8988T (cell line): ENCODE data around the gene HSPB8.

Experiments
- DNase-seq: peaks from one replicate; pipeline ENCODE4 v3.0.0; 2011

The HSPB8 gene

DNA sequence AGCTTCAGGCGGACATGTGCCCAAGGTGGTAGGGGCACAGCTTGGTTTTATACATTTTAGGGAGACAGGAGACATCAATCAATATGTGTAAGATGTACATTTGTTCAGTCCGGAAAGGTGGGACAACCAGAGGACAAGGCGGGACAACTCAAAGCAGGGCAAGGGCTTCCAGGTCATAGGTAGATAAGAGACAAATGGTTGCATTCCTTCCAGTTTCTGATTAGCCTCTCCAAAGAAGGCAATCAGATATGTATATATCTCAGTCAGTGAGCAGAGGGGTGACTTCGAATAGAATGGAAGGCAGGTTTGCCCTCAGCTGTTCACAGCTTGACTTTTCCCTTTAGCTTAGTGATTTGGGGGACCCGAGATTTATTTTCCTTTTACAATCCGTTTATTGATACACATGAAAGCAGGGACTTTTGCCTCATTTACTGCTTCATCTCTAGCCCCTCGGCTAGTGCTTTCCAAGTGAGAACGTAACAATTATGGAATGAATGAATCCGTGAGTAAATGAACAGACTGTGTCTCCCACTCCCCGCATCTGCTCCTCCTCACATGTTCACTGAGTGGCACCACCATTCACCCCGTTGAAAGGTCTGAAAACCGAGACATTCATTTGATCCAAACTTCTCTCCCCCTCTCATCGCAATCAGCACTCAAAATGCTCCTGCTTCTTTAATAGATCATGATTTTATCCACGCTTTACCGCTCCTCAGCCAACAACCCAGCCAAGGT is 6.9 kb upstream of the HSPB8 start:
- no peak for DNase-seq

DNA sequence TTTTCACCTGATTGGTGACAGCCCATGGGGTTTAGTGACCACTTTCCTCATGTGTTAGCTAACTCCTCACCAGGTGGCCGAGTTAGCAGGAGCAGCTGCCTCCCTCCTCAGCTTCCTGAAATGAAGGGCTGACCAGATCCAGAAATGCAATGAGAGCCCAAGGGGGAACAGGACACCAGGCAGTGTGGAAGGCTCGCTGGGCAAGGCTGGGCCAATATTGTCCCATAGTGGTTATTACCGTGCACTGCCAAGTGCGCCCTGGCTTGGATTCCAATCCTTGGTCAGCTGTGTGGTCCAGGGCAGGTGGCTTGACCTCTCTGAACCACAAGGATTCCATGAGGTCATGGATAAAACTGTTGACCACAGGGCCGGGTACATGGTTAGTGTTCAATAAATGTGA is 3.6 kb upstream of the HSPB8 start:
- no peak for DNase-seq

DNA sequence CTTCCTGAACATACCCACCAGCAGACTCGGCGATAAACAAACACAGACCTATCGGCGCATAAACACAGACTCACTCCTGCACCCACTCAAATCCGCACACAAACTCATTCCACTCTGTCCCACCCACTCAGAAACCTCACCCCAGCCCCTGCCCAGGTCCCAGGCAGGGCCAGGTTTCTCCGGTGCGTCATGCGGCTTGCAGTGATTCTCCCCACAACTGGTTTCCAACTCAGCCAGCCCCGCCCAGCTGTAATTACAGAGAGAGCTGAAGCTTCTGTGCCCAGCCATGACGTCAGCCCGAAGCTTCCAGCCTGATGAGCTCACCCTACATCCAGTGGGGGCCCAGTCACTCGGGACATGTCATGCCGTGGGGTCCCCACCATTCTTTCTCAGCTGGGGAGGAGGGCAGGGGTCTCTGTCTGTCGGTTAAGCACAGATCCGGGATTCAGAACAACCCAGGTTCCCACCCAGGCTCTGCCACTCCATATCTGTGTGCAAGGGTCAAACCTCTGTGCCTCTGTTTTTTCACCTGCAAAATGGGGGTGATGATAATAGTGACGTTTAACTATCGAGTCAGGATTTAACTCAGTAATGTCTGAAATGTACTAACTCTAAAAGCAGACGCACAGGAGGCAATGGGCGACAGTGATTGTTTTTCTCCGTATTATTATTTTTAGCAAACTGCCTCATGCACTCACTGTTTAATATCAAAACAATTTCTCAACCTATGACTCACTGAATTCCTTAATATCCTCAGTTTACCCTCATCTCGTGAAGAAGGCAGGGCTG is 2.3 kb upstream of the HSPB8 start:
- DNase-seq, result no peak

DNA sequence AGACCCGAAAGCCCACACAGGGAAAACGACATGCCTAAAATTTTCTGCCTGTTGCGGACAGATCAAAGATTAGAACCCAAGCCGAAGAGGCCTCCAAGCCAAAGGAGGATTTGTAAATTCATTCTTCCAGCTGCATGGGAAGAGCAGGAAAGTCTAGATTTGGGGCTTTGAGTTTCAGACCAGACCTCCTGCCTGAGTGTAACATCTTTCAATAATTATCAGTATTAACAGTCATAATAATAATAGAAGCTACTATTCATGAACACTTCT is 1.7 kb upstream of the HSPB8 start:
- no peak for DNase-seq

DNA sequence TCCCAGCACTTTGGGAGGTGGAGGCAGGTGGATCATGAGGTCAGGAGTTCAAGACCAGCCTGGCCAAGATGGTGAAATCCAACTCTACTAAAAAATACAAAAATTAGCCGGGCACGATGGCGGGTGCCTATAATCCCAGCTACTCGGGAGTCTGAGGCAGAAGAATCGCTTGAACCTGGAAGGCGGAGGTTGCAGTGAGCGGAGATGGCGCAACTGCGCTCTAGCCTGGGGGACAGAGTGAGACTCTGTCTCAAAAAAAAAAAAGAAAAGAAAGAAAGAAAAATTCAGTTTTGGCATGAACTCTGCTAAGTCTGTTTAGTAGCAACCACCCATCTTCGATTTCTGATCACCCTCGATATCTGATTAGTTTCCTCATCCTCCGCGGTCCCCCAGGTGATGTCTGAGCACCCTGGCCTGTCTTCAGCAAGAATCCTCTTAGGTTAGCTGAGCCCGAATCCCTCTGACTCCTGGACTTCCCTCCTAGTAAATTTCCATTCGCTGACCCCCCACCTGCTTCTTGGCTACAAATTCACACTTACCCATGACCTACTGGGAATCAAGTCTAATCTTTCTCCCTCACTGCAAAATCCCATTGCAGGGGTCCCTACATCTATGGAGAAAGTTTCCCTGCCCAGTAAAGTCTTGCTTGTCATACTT is 879 bp upstream of the HSPB8 start:
- DNase-seq, result no peak

DNA sequence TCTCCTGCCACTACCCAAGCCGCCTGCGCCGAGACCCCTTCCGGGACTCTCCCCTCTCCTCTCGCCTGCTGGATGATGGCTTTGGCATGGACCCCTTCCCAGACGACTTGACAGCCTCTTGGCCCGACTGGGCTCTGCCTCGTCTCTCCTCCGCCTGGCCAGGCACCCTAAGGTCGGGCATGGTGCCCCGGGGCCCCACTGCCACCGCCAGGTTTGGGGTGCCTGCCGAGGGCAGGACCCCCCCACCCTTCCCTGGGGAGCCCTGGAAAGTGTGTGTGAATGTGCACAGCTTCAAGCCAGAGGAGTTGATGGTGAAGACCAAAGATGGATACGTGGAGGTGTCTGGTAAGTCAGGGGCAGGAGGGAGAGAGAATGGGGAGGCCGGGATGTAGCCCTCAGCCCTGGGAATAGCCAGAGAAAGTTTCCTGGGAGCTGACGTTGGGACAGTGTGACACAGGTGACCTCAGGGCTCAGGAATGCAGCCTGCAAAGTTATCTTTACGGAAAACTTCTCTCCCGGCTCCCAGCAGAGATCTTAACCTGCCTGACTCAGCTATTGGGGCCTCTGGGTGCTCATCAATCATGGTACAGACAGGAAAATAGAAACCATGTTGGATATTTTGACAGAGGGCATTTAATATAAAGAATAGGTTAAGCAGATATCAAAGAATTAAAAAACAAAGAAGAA is 747 bp downstream of the HSPB8 start:
- peak; percentile 46 for DNase-seq

DNA sequence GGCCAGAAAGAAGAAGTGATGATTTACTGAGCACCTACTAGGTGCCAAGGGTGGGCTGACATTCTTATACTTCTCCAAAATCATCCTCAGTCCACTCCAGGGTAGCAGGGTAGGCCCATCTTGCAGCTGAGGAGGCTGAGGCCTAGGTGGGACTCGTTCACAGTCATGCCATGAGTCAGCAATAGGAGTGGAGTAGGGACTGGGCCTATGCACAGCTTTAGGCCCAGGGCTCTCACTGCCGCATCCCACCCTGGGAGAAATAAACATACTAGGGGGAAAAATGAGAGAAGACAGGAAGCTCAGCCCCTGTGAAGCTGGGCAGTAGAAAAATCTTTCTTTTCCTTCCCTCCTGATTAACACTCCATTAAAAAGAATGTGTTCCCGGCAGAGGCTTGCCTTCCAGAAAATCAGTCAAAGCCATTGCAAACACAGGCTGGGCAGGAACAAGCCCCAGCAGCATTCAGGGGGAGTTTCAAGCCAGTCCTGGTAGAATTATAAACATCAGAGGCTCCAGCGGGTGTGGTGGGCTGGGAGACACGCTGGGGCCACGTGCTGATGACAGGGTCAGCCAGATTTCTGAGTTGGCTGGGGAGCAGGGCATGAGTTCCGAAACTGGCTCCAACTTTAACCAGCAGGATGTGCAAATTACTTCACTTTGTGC is 1.8 kb downstream of the HSPB8 start:
- DNase-seq, result no peak

DNA sequence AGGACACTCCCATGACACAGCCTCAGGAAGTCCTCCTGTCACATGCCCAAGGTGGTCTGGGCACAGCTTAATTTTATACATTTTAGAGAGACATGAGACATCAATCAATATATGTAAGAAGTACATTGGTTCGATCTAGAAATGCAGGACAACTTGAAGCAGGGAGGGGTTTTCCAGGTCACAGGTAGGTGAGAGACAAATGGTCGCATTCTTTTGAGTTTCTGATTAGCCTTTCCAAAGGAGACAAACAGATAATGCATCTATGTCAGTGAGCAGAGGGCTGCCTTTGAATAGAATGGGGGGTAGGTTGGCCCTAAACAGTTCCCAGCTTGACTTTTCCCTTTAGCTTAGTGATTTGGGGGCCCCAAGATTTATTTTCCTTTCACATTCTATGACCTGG is 2.5 kb downstream of the HSPB8 start:
- no peak for DNase-seq

DNA sequence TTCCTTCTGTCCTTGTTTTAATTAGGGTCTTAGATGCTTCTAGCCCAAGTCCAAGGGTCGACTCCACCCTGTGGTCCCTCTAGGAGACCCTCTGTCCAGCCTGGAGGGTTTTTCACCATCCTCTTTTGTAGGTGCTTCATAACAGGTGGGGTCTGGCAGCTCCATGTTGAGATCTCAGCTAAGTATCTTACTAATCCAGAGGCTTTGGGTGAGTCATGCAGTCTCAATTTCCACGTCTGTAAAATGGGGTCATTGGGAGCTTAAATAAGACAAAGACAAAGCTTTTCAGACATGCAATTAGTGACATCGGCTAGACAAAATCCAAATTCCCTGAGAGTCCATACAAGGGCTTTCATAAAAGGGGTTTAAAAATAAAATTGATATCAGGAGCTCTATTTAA is 3.2 kb downstream of the HSPB8 start:
- no peak for DNase-seq

DNA sequence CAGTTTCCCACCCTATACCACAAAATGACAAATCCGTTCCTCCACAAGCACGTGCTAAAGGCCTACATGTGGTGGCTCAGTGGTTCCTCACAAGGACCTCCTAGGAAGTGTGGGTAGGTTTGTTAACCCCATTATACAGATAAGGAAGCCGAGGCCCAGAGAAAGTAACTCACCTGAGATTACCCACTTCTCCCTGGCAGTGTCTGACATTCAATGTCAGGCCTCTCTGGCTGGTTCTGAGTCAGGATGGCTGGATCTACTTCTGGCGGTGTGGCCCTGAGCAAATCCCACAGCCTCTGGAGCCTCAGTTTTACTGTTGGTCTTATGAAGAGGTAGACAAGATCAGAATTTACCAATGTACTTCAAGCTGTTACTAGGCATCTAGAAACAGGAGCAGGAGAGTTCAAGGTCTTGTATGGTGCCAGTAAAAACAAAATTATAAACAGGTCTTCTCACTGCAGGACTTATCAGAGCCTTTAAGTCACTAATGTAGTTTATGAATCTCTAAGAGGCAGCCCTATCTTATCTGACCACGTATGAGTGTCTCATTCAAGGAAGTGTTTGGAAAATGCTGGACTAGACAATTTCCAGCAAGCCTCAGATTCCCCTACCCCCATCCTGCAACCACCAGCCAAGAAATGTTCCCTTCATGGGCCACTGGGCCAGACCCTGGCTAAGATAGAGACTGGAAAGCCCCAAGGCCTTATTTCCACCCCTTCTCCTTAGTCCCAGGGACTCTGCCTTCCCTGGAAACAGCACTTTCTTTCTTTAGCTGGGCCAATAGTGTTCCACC is 4.2 kb downstream of the HSPB8 start:
- DNase-seq, result no peak

DNA sequence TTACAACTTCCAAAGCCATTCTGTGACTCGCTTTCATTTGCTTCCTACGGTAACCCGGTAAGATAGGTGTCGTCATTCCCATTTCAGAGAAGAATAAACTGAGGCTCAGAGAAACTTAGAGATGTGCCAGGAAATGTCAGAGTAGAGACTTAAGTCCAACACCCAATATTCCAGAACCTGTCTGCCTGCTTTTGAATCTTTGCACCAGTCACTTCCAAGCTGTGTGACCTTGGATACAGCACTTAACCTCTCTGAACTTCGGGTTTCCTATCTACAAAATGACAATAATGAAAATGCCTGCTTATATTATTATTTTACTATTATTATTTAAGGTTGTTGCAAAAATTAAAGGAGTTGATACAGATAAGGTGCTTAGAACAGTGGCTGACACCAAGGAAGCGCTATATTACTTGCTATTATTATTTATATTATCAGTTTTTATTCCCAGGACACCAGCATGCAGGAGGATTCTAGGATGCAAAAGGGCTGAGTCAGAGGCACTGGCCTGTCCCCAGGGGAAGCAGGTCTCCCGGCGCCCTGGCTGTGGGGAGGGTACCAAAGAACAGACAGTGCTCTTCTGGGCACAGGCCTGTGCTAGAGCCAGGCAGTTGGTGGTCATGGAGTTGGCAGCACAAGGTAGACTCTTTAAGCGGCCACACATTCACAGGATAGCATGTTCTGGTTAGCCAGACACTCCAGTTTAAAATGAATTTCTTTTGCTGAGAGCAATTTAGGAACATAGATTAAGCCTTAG is 5.4 kb downstream of the HSPB8 start:
- no peak for DNase-seq

DNA sequence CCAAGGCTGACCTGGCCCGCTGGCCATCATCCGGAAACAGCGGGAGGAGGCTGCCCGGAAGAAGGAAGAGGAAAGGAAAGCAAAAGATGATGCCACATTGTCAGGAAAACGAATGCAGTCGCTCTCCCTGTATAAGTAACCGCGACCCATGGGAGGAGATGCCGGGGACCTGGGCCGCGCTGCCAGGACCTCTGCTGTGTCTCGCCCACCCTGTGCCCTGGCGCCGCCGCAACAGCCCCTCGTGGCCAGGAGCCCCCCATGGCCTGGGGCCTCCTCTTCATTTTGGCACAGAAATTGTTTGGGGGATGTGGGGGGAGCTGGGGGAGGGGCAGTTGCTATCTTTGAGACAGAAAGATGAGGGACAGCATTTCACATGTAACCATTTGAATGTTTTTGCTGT is 16.5 kb downstream of the HSPB8 start:
- no peak for DNase-seq

DNA sequence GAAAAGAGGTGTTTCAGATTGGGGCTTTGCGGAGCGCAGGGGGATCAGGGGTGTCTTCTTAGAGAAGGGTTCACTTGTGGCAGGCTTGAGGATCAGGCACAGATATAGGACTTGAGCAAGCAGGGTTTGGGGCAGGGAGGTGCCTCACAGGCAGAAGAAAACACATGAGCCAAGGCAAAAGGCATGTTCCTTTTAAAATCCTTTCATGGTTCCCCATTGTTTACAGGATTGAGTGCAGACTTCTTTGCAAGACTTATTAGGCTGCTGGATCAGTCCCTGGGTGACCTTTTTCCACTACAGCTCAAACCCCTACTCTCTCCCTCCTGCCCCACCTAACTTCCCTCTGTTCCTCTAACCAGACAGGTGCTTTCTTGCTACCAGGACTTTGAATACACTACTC is 19.7 kb downstream of the HSPB8 start:
- DNase-seq, result no peak

DNA sequence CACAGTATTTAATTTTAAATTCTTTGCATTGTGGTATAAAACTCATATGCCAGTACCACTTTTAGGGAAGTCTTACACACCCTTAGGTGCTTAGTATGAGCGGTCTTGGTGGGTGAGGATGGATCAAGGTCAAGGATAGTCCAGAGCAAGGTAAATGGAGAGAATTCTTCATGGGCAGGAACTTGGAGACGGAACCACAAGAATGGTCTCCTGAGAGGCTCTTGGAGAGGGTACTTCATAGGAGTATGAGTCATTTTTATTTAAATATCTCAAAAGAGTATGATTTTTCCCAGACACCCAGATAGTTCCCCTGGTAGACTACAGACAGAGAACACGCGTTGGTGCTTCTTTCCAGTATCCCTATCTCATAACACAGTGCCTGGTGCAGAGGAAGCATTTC is 21.9 kb downstream of the HSPB8 start:
- no peak for DNase-seq

DNA sequence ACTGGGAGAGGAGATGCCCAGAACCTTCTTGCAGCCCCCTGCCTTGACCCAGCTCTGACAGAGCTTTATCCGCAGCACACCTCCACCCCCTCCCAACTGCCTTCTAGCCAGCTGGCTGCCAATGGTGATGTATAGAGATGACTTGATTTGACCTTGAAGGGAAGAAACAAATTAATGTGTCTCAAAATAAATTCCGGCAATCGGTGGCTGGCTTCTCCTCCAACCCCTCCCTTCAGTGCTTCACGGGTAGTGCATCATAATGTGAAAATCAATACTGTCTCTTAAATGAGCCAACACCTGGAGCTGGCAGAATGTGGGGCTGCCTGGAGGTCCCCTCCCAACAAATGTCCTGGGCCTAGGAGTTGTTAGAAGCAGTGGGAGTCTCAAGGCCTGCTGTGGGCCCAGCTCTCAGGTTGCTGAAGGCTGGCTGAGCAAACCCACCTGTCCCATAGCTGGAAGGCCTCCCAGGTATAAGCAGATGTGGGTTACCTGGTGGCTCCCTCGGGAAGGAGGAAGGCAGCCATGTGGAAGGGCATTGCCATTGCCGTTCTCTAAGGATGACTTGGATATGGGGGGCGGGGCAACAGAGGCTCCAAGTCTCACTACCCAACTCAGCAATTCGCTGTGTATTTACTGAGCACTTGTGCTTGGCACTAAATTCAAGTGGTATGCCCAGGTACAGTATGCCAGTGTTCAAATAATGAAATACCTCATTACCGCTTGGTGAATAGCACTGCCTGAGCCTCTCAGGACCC is 23.2 kb downstream of the HSPB8 start:
- no peak for DNase-seq

DNA sequence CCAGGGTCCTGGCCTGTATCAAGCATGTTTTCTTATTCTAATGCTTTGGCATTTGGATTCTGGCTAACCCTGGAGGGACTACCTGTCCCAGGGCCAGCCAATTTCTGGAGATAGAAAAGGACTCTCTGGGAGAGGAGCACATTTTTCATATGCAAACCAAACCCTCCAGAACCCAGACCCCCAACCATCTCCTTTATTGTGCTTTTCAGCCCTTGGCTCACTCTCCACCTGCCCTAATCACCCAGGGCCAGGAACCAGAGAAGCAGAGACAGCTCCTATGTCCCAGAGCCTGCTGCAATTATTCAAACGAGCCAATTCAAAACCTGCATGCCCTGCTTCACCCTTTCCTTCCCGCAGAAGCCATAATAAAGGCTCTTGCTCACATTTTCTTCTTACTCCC is 23.8 kb downstream of the HSPB8 start:
- no peak for DNase-seq

DNA sequence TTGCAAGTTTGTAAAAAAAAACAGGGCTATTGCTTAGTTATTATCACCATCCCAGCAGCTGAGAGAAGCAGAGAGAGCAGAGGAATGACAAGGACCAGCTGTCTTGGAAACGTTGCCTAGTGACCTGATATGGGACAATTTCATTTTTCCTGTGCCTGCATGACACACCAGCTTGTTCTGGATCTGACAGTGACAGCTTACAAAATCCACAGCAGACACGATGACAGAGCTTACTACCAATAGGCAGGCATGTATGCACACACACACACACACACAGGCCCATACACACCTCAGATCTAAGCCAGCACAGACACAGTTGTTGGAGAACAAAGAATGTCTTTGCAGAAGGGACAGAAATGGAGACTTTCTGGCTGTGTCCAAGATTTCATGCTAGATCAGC is 25.4 kb downstream of the HSPB8 start:
- no peak for DNase-seq

DNA sequence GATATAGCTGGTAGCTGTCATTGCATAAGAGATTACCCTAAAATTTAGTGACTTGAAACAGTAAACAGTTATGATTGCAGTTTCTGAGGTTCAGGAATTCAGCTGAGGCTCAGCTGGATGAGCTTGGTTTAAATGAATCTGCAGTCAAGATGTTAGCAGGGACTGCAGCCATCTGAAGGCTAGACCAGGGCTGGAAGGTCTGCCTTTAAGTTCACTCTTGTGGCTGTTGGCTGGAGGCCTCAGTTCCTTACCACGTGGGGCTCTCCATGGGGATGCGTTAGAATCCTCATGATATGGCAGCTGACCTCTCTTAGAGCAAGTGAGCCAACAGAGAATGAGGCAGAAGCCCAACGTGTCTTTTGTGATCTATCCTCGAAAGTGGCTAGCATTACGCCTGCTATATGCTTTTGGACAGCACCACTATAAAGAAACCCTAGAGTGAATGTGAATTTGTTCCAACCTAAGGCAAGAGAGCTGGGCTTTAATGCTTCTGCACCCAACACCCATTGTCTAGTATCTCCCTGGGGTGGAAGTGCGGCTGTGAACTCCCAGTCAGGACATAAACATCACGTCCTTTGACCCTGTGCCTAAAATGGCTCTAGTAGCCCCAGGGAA is 26.0 kb downstream of the HSPB8 start:
- no peak for DNase-seq

DNA sequence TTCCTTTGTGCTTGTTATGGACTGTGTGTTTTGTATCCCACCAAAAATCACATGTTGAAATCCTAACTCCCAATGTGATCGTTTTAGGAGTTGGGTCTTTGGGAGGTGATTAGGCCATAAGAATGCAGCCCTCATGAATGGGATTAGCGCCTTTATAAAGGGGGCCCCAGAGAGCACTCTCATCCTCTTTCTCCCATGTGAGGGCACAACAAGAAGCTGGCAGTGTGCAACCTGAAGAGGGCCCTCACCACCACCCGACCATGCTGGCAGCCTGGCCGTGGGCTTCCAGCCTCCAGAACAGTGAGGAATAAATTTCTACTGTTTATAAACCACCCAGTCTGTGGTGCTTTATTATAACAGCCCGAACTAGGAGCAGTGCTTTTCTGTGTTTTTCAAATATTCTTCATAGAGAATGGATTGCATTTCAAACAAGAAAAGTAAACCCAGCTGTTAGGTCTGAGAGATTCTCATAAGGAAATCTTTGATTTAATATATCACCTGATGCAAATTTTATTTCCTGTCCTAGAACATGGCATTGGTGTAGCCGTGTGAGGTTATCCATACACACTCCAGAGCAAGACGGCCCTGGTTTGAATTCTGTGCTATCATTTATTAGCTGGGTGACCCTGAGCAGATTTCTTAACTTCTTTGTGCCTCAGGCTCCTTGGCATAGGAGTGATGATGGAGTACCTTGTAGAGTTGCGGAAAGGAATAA is 27.8 kb downstream of the HSPB8 start:
- DNase-seq, result no peak

DNA sequence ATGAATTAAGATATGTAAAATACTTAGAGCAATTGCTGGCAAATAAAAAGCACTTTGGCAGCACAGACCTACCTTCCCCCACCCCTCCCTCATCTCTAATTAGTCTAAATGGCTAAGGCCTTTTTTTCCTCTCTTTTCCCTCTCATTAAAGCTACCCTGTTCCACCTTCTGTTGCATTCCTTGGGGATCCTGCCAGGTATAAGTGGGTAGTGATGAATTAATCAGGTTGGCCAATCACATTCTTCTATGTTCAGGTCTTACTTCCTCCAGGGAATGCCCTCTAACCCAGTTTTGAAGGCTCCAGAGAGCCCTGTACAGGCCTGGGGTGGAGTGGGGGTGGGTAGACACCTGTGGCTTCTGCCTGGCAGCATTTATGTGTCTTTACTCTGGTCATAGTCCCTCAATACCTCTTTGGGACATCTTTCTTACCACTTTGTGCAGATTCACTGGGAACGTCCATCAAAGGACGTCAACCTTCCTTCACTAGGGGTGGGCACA is 28.4 kb downstream of the HSPB8 start:
- DNase-seq, result no peak
